Stimulated activated CD4-positive, alpha-beta T cell treated with anti-CD3 and anti-CD28 coated beads, Interleukin-15, amount 100 ng/mL, for 24 hours (primary cell): Measurements from ENCODE around the gene ASAP3.
"Not testable (repeated sequence)": the region's sequence is repeated elsewhere in the genome, so short reads cannot be mapped to it uniquely, and the experiment has no call there.

ENCODE experiments used
- DNase-seq: peaks from one replicate; pipeline ENCODE4 v3.0.0-alpha.2; 2020

The ASAP3 gene

GRCh38 chr1:23514111-23514679 is 30.2 kb upstream of the ASAP3 start:
- no peak for DNase-seq

GRCh38 chr1:23509896-23510295 is 25.9 kb upstream of the ASAP3 start:
- DNase-seq, result no peak

GRCh38 chr1:23506376-23507107 is 22.6 kb upstream of the ASAP3 start:
- DNase-seq, result no peak

GRCh38 chr1:23505851-23506250 is 21.9 kb upstream of the ASAP3 start:
- DNase-seq, result no peak

GRCh38 chr1:23504156-23504555 is 20.2 kb upstream of the ASAP3 start:
- DNase-seq, result not testable (repeated sequence)

GRCh38 chr1:23502951-23503350 is 19.0 kb upstream of the ASAP3 start:
- no peak for DNase-seq

GRCh38 chr1:23500466-23500865 is 16.5 kb upstream of the ASAP3 start:
- DNase-seq, result no peak

GRCh38 chr1:23497777-23498439 is 13.9 kb upstream of the ASAP3 start:
- DNase-seq, result no peak

GRCh38 chr1:23496490-23497181 is 12.7 kb upstream of the ASAP3 start:
- no peak for DNase-seq

- not testable (repeated sequence) for DNase-seq
These were observed 10.9 kb upstream of the ASAP3 start for GRCh38 chr1:23494836-23495235.

- DNase-seq, result not testable (repeated sequence)
These were observed 8.8 kb upstream of the ASAP3 start for GRCh38 chr1:23492776-23493175.

- DNase-seq, result no peak
These were observed 8.2 kb upstream of the ASAP3 start for GRCh38 chr1:23492132-23492720.

GRCh38 chr1:23489842-23490241 is 5.9 kb upstream of the ASAP3 start:
- no peak for DNase-seq

GRCh38 chr1:23485002-23485332 is 988 bp upstream of the ASAP3 start:
- no peak for DNase-seq

- peak; percentile 94 for DNase-seq
These were observed 448 bp upstream of the ASAP3 start for GRCh38 chr1:23484253-23485001.

GRCh38 chr1:23481904-23482303 is 2.1 kb downstream of the ASAP3 start:
- no peak for DNase-seq

- no peak for DNase-seq
These were observed 2.9 kb downstream of the ASAP3 start for GRCh38 chr1:23481026-23481597.

- DNase-seq, result no peak
These were observed 3.6 kb downstream of the ASAP3 start for GRCh38 chr1:23480187-23481025.

GRCh38 chr1:23479666-23479941 is 4.4 kb downstream of the ASAP3 start:
- DNase-seq, result no peak

GRCh38 chr1:23478896-23479665 is 4.9 kb downstream of the ASAP3 start:
- DNase-seq, result no peak
